HEK293T (cell line): ENCODE results near the gene ZBTB38.

Experiments used
- ARNT ChIP-seq: fragments of 450-650 bp; IDR thresholded peaks from 2 replicates; pipeline ENCODE4 v1.6.1; 2017; ENCODE audit warnings: mild to moderate bottlenecking
- BHLHE40 ChIP-seq: fragments of 450-650 bp; IDR thresholded peaks from 2 replicates; pipeline ENCODE4 v1.6.1; 2016; ENCODE audit warnings: mild to moderate bottlenecking, moderate library complexity, borderline replicate concordance
- CTBP1 ChIP-seq: fragments of 450-650 bp; IDR thresholded peaks from 2 replicates; pipeline ENCODE4 v1.6.1; 2016; ENCODE audit warnings: borderline replicate concordance
- FOXA1 ChIP-seq: fragments of 450-650 bp; IDR thresholded peaks from 2 replicates; pipeline ENCODE4 v1.6.1; 2016; ENCODE audit warnings: mild to moderate bottlenecking
- FOXM1 ChIP-seq: fragments of 450-650 bp; IDR thresholded peaks from 2 replicates; pipeline ENCODE4 v1.6.1; 2017; ENCODE audit warnings: mild to moderate bottlenecking, borderline replicate concordance
- HDGF ChIP-seq: fragments of 450-650 bp; IDR thresholded peaks from 2 replicates; pipeline ENCODE4 v1.6.1; 2017; ENCODE audit warnings: antibody characterized with exemption, borderline replicate concordance
- NFRKB ChIP-seq: fragments of 450-650 bp; IDR thresholded peaks from 2 replicates; pipeline ENCODE4 v1.6.1; 2016; ENCODE audit warnings: mild to moderate bottlenecking, moderate library complexity
- SP1 ChIP-seq: fragments of 450-650 bp; IDR thresholded peaks from 2 replicates; pipeline ENCODE4 v1.6.1; 2017
- SUZ12 ChIP-seq: fragments of 450-650 bp; IDR thresholded peaks from 2 replicates; pipeline ENCODE4 v1.6.1; 2016; ENCODE audit warnings: mild to moderate bottlenecking

DNA sequence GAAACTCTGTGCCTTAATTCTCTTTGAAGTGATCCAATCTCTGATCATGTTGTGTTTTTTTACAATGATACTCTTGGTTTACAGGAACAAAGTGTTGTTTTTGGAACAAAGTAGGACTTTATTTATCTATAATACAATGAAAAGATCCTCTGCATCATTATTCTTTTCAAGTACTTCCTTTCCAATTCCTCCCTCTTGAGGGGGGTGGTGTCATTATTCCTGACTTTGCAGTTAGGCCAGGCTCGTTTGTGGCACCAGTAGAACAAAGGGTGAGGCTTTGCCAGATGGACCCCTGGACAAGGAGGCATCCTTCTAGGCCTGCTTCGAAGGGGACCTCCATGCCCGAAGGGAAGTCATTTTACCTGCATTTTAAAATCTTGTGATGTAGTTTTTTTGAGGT lies 41.7 kb upstream of the ZBTB38 start:
- TF ChIP-seq CTBP1 (no peak), ARNT (no peak), NFRKB (no peak), HDGF (no peak), BHLHE40 (no peak), SP1 (no peak), FOXA1 (no peak), SUZ12 (no peak), FOXM1 (no peak)
